Measurements from ENCODE around the gene POC1A.

DNA sequence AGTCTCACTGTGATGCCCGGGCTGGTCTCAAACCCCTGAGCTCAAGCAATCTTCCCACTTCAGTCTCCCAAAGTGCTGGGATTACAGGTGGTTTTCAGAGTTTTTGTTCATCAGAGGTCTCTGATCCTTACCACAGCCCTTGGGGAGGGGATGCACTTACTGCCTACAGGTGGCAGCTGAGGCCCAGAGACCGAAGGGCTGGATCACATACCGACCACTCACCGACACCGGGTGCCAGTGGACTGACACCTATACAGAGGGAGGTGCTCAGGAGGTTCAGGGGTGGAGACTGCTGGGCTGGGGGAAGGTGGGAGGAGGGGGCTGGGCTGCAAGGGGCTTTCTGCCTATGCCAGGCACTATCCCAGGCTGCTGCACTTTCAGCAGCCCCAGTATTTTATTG, 117.4 kb downstream of the POC1A start:
- TF ChIP-seq CTCF (IDR thresholded peaks at IDR 0.05; ENCODE audit: low read depth, low read length, poor library complexity, severe bottlenecking) = no peak
- TF ChIP-seq EZH2phosphoT487 (IDR thresholded peaks at IDR 0.05; ENCODE audit: borderline replicate concordance, low read length) = no peak
